GM10266 (cell line): ENCODE data around the gene INSL4.

Experiments
- DNase-seq: peaks from one replicate; pipeline ENCODE4 v3.0.0; 2012; ENCODE audit errors: extremely low spot score
- TF ChIP-seq, protein P1 (sequence below): IDR thresholded peaks from 2 replicates; pipeline ENCODE4 v1.5.1; 2012; ENCODE audit warnings: mild to moderate bottlenecking, low read depth; ENCODE audit not compliant: control insufficient read depth, insufficient read depth; ENCODE audit errors: missing control alignments

INSL4 gene

DNA sequence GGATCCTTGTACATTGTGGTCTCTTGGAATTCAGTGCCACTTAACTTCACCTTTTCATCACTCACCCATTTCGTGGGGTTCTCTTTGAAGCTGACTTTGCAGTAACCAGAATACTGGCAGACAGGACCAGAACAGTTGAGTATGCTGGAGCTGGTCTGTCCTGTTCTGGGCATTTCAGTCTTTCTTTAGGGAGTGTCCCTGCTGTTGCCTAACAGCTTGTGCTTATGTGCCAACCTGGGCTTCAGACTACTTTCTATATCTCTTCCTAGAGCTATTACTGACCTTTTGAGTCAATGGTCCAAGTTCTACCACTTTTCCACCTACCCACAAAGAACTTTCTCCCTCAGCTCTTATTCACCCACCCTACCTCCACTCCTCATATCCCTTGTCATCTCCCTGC lies 35.8 kb upstream of the INSL4 start:
- TF ChIP-seq, protein P1, sequence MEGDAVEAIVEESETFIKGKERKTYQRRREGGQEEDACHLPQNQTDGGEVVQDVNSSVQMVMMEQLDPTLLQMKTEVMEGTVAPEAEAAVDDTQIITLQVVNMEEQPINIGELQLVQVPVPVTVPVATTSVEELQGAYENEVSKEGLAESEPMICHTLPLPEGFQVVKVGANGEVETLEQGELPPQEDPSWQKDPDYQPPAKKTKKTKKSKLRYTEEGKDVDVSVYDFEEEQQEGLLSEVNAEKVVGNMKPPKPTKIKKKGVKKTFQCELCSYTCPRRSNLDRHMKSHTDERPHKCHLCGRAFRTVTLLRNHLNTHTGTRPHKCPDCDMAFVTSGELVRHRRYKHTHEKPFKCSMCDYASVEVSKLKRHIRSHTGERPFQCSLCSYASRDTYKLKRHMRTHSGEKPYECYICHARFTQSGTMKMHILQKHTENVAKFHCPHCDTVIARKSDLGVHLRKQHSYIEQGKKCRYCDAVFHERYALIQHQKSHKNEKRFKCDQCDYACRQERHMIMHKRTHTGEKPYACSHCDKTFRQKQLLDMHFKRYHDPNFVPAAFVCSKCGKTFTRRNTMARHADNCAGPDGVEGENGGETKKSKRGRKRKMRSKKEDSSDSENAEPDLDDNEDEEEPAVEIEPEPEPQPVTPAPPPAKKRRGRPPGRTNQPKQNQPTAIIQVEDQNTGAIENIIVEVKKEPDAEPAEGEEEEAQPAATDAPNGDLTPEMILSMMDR = no peak
- DNase-seq = no peak

DNA sequence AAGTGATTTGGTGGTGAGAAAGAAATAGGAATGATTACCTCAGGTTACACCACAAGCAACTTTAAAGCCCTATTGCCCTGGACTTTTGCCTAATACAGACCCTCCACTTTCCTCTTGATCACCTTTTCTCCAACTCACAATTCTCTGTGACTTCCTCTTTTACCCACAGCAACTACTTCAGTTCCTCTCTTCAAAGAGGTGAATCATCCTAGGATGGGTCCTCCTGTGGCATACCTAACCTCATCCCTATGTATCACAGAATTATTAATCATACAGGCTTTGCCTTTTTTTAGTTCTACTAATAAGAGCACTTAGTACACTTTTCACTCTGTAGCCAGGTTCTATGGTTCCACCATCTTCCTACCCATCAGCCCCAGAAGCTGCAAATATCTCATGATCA lies 26.1 kb upstream of the INSL4 start:
- no peak for DNase-seq
- TF ChIP-seq, protein P1 = no peak

DNA sequence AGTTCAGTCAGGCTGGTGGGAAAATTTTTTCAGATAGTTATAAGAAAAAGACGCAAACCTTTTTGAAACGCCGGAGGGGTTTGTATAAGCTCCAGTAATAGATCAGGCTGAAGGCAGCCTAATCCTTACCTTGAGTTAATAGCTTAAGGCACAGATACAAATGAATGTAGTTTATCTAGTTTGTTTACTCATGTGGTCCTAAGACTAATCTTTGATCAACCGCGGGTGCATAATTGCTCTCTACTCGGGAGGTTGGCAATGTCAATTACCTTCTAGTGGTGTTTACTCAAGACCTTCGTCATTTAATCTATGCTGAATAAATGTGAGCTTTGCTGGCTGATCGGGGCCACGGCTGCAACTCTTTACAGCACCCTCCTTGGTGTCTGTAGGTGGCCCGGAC lies 665 bp upstream of the INSL4 start:
- TF ChIP-seq, protein P1 = no peak
- DNase-seq = no peak

DNA sequence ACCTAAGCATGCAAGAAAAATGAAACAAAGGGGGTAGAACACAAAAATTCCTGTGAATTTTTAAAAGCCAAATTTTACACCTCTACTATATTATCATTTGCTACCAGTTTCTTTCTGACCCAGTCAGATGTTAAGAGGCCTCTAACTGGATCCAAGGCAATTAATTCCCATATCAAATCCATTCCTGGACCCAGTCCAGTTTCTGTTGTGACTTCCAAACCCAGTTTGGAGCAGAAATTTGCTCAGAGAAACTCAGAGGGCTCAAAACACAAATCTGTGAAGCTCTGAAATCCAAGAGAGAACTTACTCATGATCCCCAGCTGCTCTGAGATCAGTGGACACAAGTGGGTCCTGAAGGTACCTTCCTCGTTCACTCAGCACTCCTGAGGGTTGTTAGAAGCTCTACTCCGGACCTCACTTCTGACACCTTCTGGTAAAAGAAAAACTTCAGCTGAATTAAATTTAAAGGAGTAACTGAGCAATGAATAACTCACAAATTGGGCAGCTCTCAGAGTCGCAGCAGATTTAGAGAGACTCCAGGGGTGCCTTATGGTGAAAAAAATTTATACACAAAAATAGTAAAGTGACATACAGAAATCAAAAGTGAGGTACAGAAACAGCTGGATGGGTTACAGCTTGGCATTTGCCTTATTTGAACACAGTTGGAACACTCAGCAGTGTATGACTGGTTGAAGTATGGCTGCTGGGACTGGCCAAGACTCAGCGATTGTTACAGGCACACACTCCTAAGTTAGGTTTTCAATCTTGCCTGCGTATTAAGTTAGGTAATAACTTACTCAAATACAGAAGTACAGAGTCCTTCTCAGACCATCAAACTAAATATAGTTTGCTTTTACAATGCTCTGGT lies 32.4 kb downstream of the INSL4 start:
- DNase-seq = no peak
- TF ChIP-seq, protein P1 = no peak

DNA sequence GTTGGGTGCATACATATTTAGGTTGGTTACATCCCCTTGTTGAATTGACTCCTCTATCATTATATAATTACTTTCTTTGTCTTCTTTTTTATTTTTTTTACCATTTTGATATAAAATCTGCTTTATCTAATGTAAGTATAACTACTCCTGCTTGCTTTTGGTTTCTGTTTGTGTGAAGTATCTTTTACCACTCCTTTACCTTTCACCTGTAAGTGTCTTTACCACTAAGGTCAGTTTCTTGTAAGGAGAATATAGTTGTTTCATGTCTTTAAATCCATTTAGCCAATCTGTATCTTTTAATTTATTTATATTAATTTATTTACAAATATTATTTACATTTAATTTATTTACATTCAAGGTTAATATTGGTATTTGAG lies 33.0 kb downstream of the INSL4 start:
- TF ChIP-seq, protein P1 = no peak
- DNase-seq = no peak

DNA sequence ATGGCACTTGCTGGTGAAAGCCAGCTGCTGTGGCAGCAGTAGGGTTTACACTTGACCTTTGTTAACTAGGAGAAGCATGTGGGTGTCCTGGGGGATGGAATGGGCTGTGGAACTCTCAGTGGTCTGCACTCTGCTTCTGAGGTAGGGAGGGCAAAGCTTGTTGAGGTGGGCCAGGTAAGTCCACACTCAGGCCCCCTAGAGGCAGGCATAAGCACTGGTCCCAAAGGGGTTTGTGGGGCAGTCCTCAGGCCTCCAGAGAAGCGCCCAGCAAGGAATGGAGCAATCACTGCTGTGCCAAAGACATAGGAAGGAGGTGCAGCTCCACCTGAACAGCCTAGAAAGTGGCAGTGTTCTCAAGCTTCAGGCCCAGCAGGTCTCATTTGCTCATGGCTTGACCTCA lies 34.7 kb downstream of the INSL4 start:
- no peak for DNase-seq
- TF ChIP-seq, protein P1 = no peak

DNA sequence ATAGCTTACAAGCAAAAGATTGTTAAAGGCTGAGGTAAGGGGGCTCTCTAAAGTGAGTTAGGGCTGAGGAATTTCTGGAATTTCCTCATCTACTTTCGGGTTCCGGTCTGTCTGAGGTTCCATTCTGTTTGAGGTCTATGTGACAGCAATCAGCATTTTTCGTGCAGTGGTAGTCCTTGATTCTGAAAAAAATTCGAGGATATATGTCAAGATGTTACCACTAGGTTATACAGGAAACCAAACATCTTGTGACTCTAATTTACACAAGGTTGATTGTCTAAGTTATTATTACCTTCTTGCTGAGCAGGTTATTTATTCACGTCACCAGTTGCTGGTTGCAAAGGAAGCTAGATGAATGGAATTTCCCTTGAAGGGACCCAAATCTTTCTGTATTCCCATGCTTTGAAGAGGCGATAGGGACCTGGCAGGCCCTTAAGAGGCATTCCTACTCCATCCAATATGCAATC lies 38.1 kb downstream of the INSL4 start:
- TF ChIP-seq, protein P1 = no peak
- no peak for DNase-seq
